Activated T-cell treated with anti-CD3 and anti-CD28 coated beads for 4 hours (primary cell): ENCODE data around the gene ZFYVE21.
A peak's percentile ranks its signal among the peaks of the same experiment; 100 is the strongest.
"Not testable (repeated sequence)": the region's sequence is repeated elsewhere in the genome, so short reads cannot be mapped to it uniquely, and the experiment has no call there.

ENCODE experiments used
- DNase-seq: peaks from one replicate; pipeline ENCODE4 v3.0.0-alpha.2; 2020

The ZFYVE21 gene

GRCh38 chr14:103715052-103716000 is at the start of gene ZFYVE21, which contains the start of gene XRCC3:
TSS of gene ZFYVE21 (plus strand) at chr14:103715810. CDS start at chr14:103715842, 32 bp downstream.
TSS of gene XRCC3 (minus strand) at chr14:103715451. CDS start at chr14:103711087, 4,364 bp downstream.
- peak; percentile 99 for DNase-seq

DNA sequence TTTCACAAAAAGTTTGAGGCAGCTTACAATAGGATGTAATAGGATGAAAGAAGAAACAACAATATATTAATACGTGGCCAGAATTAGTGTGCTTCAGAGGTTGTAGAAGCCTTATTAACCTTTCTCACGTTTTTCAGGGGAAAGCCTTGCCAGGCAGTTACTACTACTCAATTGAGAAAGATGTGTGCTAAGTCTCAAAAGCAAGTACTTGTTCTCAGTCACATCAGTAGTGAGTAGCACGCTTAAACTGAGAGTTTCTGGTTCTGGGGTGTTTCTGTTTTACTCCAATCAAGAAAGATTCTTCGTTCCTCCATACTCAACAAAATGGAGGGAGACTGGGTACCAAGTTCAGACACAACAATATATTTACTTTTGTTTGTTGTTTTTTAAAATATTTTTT is 47.9 kb upstream of the ZFYVE21 start:
- DNase-seq: no peak

DNA sequence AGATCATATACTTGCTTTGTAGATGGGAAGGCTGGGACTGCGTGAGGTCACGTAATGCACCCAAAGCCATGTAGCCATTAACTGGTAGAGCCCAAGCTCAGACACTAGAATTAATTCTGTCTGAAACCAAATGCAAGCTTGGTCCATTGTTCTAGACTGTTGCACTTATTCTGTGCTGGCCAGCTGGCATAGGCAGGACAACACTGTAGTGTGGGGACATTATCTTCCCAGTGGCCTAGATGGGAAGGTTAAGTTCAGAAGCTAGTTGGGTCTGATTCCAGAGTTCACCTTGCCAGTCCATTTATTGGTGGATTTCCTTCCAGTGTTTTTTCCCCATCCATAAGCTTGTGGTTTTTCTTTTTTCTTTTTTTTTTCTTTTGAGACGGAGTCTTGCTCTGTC is 47.5 kb upstream of the ZFYVE21 start:
- DNase-seq: no peak

GRCh38 chr14:103669370-103669769 is 46.2 kb upstream of the ZFYVE21 start:
- DNase-seq: no peak

DNA sequence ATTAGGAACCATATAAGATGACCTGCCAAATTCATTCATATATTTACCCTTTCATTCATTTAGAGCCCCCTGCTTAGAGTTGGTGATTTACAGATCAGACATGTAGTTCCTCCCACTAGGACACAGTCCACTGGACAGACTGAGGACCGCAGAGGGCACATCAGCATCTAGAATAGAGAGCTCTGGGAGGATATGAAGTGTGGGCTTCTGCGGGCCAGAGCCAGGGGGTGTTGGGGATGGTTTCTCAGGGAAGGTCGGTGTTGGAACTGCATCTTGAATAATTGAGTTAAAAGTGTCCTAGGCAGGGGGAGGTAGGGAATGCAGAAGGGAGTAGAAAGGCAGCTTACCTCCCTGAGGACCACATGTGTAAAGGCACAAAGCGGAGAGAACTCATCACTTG is 43.7 kb upstream of the ZFYVE21 start:
- no peak for DNase-seq

GRCh38 chr14:103675957-103676356 is 39.7 kb upstream of the ZFYVE21 start:
- no peak for DNase-seq

DNA sequence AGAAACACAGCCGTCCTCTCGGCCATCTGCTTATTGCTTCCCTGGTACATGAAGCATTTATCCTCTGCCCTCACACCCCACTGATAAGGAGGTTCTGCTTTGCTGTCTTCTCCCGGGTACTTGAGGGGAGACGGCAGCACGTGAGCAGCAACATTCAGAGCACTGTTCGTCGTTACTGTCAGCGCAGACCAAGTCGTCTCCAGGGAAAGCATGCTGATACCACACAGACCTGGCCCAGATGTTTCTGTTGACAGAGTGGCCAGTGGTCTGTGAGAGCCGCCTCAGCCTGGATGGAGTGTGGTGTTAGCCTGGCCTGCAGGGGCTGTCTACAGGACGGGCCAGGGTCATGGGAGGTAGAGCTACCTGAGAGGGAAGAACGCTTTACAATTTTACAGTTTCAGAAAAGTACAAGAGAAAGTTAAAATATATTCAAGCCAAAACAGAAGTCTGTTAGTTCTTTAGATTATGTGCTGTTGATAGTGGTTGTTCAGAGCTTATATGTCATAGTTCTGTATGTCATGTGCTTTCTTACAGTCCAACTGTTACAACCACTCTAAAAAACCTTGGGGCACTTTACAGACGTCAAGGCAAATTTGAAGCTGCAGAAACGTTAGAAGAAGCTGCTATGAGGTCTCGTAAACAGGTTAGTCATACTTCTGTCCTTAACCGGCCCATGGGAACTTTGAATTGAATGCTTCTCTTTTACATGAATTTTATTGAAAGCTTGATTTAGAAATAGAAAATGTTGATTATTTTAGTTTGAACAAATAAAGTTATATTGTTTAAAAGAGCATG is 38.5 kb upstream of the ZFYVE21 start:
- no peak for DNase-seq

- peak; percentile 14 for DNase-seq
Measured at GRCh38 chr14:103679351-103679750, 36.3 kb upstream of the ZFYVE21 start.

GRCh38 chr14:103680491-103681231 is 34.9 kb upstream of the ZFYVE21 start:
- DNase-seq: no peak

DNA sequence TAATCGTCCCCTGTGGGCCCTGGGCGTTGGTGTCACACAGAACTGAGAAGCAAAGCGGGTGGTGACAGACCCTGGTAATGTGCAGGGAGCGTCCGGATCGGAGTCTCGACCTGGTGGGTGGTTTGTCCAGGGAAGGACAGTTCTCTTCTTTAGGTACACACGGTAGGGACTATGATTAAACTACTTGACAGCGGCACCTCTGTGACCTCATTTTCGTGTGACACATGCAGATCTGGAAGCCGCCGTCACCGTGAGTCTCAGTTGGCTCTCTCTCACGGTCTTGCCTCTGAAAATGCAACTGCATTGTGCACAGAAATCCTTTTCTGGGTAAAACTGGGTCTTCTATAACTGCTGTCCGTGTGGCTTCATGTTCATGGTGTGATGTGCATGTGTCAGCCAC is 32.5 kb upstream of the ZFYVE21 start:
- DNase-seq: no peak

DNA sequence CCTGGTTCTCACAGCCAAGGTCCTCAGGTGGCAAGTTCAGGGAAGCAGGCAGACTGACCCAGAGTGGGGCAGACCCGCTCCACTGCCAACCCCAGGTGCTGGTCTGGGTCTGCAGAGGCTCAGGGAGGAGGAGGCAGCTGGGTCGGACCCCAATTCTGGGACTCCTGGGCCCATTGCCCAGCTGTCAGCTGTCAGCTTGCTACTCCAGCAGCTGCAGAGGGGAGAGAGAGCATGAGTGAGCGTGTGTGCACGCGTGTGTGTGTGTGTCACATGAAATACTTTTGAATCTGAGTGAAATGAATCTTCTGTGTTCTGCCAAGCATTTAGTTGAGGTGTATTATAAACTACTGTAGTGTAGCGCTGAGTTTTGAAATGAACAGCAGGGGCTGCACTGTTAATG is 31.1 kb upstream of the ZFYVE21 start:
- no peak for DNase-seq

GRCh38 chr14:103684871-103685270 is 30.7 kb upstream of the ZFYVE21 start:
- DNase-seq: no peak

DNA sequence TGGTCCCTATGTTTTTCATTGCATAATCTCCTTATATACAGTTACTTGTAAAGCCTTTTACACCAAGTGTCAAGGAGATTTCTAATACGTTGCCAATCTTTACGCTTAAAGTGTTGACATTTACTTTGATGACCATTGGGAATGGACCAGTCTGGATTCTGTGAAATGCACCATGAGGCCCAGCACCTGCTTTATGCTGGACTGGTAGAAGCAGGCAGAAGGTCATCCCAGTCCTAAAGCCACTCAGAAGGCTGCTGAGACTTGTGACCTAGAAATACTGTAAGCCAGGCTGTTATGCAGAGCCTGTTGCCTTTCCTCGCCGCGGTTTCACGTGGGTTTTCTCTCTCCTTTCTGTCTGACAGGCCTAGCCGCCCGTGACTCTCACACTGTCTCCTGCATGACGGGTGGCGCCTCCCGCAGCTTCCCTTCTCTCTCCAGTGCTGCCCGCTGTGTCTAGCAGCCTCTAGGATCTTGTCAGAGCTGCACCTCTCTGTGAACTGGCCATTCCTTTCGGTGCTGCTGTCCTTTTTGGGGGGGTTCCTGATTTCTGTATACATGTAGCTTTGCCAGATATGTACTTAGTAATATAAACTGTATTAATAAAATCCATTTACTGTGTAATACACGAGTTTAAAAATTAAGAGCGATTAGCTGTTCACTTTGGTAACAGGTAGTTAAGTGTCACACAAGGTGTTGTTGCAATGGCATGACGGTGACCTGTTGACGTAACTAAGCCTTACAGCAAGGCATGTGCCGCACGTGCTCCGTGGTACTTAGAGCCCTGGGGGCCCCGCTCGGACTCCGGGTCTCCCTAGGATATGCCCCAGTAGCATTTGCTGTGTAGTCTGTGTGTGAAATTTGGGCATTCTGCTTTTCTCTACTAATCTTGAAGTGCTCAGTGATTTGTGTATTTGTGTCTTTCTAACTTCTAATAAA is 30.1 kb upstream of the ZFYVE21 start:
- no peak for DNase-seq

- DNase-seq: no peak
Measured at GRCh38 chr14:103686831-103687485, 28.7 kb upstream of the ZFYVE21 start.

DNA sequence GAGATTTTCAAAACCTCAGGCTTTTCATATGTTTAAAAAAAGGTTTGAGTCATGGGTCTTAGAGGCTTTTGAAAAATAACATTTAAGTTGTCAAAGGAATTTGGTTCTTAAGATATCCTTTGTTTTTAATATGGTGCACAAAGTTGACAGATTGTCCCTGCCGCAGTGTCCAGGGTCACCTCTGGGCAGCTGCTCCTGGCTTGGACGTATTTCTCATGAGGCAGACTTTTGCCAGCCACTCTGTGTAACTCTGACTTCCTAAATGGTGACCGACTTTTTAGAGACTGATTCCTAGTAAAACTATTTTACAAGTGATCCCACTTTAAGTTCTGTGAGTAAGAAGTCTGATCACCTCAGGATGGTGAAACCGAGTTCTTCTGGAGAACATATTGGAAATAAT is 27.9 kb upstream of the ZFYVE21 start:
- no peak for DNase-seq

DNA sequence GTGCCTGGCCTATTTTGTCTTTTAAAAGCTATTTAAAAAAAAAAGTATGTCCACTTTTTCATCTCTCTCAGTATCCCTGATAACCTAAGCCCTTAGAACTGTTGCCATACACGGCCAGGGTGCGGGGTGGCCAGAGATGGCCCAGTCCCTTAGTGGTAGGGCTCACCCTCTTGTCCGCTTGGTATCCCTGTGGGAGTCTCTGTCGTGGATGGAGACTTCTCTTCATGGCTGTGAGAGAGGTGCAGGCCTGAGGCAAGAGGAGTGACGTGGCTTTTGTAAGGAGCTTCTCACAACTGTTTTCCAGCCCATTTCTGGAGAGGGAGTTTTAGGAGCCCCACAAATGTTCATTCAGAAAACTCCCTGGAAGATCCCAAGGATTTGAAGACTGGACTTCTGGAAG is 27.2 kb upstream of the ZFYVE21 start:
- no peak for DNase-seq

DNA sequence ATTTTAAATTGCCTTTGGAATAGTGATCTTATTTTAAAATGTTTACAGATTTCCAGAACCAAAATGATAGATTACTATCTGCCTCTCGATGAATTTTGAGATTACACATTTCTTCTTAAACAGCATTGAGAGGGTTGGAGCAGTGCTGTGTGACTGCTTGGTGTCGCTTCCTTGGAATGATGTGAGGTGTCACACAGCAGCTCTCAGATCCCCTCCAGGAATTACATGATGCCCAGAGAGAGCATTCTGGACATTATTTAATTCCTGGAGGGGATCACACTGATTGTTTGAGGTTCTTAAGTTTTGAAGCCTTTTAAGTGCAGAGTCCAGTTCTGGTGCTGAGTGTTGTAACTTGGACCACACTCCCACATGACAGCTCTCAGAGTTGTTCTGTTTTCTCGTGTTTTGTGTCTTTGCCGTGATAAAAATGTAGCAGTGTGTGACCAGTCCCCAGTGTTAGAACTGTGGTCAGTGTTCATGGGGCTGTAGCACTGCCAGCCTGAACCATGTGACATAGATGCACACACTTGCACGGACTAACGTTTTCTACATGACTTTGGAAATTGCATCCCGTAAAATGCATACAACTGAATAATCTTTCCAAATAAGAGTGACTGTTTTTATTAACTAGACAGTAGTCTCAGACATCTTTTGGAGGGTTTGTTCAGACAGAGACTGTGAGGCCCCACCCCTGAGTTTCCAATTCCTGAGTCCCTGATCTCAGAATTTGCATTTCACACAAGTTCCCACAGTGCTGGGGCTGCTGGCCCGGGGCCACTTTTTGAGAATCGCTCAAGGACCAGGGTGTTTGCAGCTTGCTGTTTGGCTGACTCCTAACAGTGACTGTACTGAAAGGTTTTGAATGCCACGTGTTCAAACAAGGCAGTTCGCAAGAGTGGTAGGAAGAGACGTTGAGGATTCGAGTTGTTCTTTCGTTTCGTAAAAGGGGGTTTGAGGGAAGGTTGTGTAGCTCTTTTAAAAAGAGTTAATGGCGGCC is 26.4 kb upstream of the ZFYVE21 start:
- DNase-seq: no peak

GRCh38 chr14:103690332-103690731 is 25.3 kb upstream of the ZFYVE21 start:
- no peak for DNase-seq

GRCh38 chr14:103691655-103692054 is 24.0 kb upstream of the ZFYVE21 start:
- not testable (repeated sequence) for DNase-seq

GRCh38 chr14:103692159-103692558 is 23.5 kb upstream of the ZFYVE21 start:
- no peak for DNase-seq
